ENCODE data around the gene MED10. TPM values are rescaled to one million over a fixed set of nuclear protein-coding genes. Genes with fewer than 3 reads are reported as not detected.

Gene MED10
- total and polyA plus RNA-seq, 9 of the 15 experiments (the other 6 are each of a cell fraction or from before 2014, with no cell fraction given), result 23.8 to 83.4 (median 58.8) TPM

- FAIRE-seq (no peak), ATAC-seq (no peak), DNase-seq (ENCODE audit: extremely low read depth in 1 of 4, low spot score in 3 of 4) (no peak)
- WGBS (ENCODE audit: insufficient coverage, low coverage, missing lambda C conversion rate), result 0% methylated on average over 2 of the region's 2 CpGs
- Histone ChIP-seq H3K9me3 (replicated peaks; ENCODE audit: control insufficient read depth, insufficient read depth, low read depth, low read length) (no peaks in the 10 kb centered on the region; the same call in 1 of the 2 replicates), H4K20me1 (replicated peaks; ENCODE audit: control insufficient read depth, insufficient read depth, low read length) (0 out of 2 replicates have a peak, but pooled peaks cover 2% of the 10 kb centered on the region), H3K9ac (ENCODE audit: insufficient read depth in 1 of 2, low read depth in 2 of 2, low read length in 2 of 2) (no peak overlapping the region), H3K79me2 (ENCODE audit: control insufficient read depth, insufficient read depth, low read length) (no peaks in the 10 kb centered on the region), H3K36me3 (ENCODE audit: control insufficient read depth, insufficient read depth, low read length) (no peaks in the 10 kb centered on the region), H3K27ac (ENCODE audit: extremely low read depth, low read depth, low read length) (no peak overlapping the region), H3K4me1 (replicated peaks in 1 of 2; ENCODE audit: control insufficient read depth in 2 of 2, insufficient read depth in 2 of 2, low read length in 2 of 2) (no peaks in the 10 kb centered on the region; a peak in 1 of 5 replicates), H3K9me1 (ENCODE audit: control insufficient read depth, insufficient read depth, low read length) (no peaks in the 10 kb centered on the region), H2AFZ (ENCODE audit: low read depth, low read length) (no peak overlapping the region), H3K4me2 (ENCODE audit: insufficient read depth, low read length) (no peak overlapping the region), H3K27me3 (ENCODE audit: control insufficient read depth in 2 of 2, insufficient read depth in 2 of 2, low read length in 2 of 2) (peaks cover 44 to 65% of the 10 kb centered on the region in 2 experiments), H3K4me3 (no peak overlapping the region)
- in situ Hi-C loops (cut with MboI) (no loop called here), intact Hi-C loops (cut with micrococcal nuclease) (no loop called here)
- CTCF ChIA-PET (ENCODE audit: low intra/inter-chr PET ratio), result no interaction called here
- POLR2A ChIA-PET, result interaction anchor here (1.4 kb wide), 1 partner anchor 10 kb away, joined by 4 read pairs; no protein-coding TSS in a partner anchor
- no TSS peak for BruUV-seq (replicated peaks)
- TF ChIP-seq TAL1 (IDR thresholded peaks at IDR 0.05), result no peak
- no peak for TF ChIP-seq MAX (CRISPR knock-in tag; IDR thresholded peaks at IDR 0.05)
- TF ChIP-seq NR2F6 (CRISPR knock-in tag; IDR thresholded peaks at IDR 0.05), result no peak
- TF ChIP-seq XRCC4 (IDR thresholded peaks at IDR 0.05; ENCODE audit: extremely low read depth, insufficient read depth, insufficient read length), result no peak
- no peak for TF ChIP-seq HDGF (IDR thresholded peaks at IDR 0.05)
- TF ChIP-seq ZNF280B (CRISPR knock-in tag; IDR thresholded peaks at IDR 0.05), result no peak
- TF ChIP-seq U2AF2 (optimal IDR thresholded peaks at IDR 0.05; ENCODE audit: low read depth, low read length), result no peak
- TF ChIP-seq GATA2 (CRISPR knock-in tag; IDR thresholded peaks at IDR 0.05), result no peak
- TF ChIP-seq ARID1B (IDR thresholded peaks at IDR 0.05), result no peak
Measured at GRCh38 chr5:6392561-6392960, 14.2 kb upstream of the MED10 start.

Measured in K562 (cell line).